ENCODE results near the gene TRAPPC6A.
A peak's percentile ranks its signal among the peaks of the same experiment; 100 is the strongest.

The TRAPPC6A gene

DNA sequence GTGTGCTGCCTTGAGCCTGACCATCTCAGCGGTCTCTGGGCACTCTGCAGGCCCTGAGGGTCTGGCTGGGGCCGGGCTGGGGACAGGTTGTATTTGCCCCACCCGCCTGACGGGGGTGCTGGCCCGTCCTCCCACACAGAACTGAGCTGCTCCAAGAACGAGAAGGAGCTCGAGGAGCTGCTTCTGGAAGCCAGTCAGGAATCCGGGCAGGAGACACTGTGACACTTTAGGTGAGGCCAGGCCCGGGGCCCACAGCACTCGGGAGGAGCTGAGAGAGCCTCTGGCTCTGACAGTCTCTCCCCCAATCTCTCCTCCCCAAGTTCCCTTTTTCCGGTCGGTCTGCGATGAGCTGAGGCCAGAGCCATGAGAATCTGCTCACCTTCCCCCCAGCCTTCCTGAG, 31.8 kb downstream of the TRAPPC6A start:
- no peak for DNase-seq

DNA sequence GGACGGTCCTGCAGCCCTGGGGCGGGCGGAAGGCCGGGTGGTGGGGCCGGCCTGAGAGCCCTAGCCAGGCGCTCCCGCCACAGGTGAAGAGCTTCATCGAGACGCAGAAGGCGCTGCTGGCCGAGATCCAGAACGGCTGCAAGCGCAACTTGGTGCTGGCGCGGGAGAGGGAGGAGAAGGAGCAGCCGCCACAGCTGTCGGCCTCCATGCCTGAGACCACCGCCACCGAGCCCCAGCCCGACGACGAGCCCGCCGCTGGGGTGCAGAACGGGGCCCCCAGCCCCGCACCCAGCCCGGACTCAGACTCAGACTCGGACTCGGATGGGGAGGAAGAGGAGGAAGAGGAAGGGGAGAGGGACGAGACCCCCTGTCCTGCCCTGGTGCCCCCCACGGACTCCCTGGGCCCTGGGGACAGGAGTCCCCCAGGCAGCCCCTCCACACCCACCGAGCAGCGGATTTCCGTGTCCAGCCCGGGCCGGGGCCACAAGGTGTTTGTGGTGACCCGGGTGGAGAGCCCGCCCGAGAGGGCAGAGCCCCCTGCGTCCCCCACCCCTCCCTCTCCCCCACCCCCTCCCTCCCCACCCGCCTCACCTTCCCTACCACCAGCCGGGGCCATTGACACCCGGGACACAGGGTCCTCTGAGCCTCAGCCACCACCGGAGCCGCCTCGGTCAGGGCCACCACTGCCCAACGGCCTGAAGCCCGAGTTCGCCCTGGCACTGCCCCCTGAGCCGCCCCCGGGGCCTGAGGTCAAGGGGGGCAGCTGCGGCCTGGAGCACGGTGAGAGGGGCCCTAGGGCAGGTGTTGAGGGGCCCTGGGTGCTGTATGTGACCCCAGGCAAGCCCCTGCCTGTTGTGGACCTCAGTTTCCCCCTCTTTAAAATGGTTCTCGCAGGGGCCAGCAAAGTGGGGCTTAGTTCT, 32.5 kb downstream of the TRAPPC6A start:
- no peak for DNase-seq

DNA sequence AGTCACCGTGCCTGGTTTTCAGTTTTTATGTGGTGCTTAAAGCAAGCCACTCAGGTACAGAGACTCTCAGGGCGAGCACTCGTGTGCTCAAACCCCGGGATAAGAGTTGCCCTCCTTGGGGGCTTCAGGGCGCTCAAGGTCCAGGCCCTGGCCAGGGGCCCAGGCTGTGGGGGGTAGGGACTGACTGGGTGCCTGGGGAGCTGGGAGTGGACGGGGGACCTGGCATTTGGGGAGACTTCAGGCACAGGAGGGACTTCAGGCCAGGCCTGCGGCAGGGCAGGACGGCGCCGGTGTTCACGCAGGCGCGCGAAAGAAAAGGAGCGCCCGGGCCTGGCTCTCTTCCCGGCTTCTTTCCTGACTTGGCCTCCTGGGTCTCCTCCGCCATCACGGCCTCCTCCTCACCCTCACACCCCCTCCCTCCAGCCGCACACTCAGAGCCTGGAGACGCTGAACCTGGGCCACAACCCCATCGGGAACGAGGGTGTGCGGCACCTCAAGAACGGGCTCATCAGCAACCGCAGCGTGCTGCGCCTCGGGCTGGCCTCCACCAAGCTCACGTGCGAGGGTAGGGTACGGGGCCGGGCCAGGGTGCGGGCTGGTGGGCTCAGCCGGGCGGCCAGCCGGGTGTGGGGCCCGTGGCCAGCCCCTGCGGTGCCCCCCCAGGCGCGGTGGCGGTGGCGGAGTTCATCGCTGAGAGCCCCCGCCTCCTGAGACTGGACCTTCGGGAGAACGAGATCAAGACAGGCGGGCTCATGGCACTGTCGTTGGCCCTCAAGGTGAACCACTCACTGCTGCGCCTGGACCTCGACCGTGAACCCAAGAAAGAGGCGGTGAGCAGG, 33.4 kb downstream of the TRAPPC6A start:
- no peak for DNase-seq

DNA sequence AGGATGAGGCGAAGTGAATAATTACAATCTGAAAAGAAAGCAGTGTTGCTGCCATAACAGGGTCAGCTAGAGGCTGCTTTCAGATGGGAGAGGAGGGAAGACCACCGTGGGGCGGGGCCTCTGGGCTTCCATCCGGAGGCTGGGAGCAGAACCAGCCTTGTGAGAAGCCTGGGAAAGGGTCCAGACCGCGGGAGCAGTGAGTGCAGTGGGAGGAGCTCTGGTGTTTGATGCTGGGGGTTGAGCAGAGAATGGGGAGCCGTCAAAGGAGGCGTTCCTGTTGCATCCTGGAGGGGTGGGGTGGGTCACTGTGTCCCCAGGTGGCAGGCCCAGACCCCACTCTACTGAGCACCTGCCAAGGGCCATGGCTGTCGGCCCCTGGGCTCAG, 35.3 kb downstream of the TRAPPC6A start:
- DNase-seq, result no peak

DNA sequence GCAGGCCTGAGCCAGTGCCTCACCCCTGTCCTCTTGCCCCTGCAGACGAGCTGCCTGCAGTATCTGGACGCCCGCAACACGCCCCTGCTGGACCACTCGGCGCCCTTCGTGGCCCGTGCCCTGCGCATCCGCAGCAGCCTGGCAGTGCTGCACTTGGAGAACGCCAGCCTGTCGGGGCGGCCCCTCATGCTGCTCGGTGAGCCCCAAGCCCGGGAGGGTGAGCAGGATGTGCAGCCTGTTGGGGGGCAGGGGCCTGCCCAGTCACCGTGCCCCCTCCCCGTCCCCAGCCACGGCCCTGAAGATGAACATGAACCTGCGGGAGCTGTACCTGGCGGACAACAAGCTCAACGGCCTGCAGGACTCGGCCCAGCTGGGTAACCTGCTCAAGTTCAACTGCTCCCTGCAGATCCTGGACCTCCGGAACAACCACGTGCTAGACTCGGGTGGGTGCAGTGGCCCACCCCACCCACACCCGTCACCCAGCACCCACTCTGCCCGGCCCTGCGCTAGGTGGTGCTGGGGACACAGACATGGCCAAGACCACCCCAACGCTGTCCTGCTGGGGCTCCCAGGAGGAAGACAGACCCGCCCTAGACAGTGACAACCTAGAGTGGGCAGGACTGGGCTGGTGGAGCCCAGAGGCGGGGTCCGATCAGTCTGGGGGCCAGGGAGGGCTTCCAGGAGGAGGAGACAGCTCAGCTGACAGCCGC, 35.9 kb downstream of the TRAPPC6A start:
- no peak for DNase-seq

DNA sequence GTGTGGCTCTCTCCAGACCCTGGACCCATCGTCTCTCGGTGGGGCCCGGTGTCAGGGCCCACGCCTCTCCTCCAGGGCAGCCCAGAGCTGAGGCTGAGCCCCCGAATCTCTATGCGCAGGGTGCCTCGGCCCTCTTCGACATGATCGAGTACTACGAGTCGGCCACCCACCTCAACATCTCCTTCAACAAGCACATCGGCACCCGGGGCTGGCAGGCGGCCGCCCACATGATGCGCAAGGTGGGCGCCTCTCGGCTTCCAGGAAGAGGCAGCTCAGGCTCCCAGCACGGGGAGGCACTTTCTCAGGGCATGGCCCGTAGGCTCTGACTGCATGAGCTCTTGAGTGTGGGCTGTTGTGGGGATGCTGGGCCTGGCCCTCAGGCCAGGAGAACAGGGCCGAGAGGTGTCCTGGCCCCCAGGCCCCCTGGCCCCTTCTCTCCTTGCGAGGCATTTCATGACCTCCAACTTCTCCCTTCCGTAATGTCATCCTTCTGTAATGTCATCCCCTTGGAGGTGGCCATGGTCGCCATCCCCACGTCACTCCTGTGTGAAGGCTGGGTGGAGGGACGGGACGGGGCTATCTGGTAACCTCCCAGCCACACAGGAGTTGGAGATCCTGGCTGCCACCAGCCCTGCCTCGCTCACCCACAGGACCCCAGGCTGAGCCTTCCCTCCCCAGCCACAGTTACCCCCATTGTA, 36.7 kb downstream of the TRAPPC6A start:
- no peak for DNase-seq

DNA sequence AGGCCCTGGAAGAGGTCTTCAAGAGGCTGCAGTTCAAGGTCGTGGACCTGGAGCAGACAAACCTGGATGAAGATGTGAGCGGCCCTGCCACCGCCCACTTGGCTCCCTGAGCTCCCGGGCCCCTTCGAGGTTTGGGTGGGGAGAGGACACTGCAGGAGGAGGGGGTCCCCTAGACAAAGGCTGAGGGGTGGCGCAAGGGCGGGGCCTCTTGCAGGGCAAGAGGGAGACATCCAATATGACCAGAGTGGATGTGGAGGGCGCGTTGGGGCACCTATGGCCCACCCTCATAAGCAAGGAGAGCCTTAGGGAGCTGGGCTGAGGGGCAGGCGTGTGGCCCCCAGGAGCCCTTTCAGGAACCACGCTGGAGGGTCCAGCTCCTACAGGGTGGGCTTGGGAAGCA, 37.5 kb downstream of the TRAPPC6A start:
- no peak for DNase-seq

DNA sequence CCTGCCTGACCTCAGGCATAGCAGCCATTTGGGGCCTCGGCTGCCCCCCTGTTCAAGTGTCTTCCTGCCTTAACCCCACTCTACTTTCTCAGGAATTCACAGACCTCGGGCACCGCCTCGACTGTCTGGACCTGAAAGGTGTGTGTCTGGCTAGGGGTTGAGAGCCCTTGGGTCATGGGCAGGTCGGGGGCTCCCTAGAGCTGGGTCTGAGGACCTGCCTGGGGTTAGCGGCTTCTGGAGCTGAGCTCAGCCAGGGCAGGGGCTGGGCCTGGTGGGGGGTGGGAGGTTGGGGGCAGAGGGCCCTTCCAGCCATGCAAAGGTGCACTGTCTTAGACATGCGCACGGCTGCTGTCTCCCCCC, 37.9 kb downstream of the TRAPPC6A start:
- no peak for DNase-seq

DNA sequence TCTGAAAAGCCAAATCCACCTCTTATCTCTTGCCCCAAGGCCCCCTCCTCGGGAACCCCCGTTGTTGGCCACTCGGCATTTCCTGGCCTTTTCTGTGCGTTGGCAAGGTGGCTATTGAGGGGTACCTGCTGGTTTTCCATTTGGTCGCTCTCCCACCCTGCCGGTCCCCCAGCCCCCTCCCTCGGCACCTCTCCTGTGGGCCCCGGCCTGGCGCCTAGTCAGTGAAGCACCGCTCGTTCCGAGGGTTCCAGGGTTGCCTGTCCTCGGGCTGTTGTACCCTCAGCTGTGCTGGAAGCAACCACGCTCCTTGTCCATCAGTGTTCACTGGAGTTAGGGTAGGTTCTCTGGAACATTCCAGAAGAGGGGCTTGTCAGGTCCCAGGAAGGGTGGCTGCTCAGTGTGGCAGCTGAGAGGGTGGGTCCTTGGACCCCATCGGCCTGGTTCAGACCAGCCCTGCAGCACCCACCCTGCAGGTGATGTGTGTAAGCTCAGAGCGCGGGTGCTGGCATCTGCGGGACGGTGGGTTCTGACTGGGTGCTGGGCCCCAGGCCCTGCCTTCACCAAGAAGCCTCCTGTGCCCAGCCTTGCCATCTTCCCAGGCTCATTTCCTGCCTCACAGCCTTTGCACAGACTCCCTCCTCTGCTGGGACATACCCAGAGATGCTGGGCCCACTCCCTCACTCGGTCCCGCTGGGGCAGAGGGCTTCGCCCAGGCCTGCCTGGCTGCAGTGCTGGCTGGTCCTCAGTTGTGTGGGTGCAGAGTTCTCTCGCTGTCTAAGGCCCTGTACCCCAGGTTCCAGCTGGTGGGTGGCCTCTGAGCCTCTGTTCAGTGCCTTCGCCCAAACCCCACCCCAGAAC, 38.5 kb downstream of the TRAPPC6A start:
- no peak for DNase-seq

DNA sequence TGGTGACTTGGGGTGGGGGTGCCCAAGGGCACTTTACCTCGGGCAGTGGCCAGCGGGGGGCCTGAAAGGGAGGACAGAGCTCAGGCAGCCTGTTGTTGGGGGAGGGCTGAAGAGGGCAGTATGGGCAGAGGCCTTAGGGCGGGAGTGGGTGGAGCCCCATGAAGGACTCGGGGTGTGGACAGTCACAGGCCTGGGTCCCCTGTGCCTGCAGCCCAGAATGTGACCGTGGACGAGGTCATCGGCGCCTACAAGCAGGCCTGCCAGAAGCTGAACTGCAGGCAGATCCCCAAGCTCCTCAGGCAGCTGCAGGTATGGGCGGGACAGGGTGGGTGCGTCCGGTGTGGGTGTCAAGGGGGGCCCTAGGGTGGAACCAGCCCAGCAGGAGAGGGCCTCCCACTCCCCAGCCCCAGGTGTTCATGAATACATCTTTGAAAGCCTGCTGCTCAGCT, 39.7 kb downstream of the TRAPPC6A start:
- no peak for DNase-seq

DNA sequence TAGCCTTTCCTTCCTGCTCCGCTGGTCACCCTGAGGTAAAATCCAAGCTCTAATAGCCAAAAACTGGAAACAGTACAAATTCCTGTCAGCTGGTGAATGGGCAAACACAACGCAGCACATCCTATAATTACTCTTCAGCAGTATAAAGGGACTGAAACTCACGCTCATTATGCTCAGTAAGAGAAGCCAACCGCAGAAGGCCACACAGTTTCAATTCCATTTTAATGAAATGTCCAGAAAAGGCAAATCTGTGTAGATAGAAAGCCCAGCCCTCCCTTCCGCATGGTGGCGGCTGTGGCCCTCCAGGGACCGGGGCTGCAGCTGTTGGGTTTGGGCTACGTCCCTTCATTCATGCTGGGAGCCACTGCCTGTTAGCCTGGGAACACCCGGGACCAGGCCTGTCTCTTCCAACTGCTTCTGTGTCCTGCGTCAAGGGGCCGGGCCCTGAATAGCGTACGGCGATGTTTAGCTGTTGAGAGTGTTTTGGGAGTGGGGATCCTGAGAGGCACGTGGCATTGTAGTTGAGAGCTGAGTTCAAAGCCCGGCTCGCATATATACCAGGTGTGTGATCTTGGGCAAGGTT, 40.8 kb downstream of the TRAPPC6A start:
- no peak for DNase-seq

DNA sequence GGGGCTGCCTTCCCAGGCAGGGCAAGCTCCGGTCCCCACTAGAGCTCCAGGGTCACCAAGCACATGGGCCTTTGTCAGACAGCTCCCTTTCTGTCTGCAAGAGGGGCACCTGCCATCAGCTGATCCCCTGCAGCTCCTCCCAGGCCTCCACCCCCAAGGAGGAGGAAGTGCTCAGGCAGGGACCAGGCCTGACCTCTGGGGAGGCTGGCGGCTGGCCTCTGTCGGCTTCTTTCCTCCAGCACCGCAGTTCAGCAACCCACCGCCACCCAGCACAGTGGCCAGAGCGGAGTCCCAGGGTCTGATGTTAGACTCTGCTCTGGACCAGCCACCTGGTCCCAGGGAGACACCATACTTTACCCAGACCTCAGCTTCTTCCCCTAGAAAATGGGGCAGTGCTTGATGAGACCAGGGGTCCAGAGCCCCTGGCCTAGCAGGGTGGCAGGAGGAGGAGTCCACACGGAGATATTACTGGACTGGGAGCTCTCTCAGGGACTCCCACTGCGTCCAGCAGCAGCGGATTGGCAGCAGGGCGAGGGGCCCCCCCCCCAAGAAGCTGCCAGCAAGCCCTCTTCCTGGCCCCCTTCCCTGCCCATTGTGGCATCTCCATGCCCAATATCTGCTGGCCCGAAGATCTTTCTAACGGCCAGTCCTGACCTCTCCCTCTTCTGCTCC, 41.4 kb downstream of the TRAPPC6A start:
- no peak for DNase-seq

DNA sequence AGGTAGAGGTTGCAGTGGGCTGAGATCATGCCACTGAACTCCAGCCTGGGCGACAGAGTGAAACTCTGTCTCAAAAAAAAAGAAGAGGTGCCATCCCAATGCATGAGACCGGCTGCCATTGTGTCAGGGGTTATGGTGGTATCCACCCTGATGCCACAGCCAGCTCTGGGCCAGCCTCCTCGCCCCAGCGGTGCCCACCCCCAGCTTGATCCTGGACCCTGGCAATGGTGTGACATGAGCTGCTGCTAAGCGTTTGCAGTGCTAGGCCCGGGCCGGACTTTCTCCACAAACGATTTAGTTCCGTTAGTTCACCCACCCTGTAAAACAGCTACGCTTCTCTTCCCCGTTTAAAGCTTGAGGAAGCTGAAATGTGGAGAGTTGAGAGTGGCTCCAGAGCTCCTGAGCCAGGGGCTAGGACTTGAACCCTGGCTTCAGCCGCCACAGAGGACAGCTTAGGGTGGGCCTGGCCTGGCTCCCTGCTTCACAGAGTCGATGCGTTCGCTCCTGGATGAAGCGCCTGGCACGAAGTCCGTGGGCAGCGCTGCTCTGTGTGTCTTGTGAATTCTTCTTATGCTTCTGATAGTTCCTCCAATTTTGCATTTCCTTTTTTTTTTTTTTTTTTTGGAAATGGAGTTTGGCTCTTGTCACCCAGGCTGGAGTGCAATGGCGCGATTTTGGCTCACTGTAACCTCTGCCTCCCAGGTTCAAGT, 42.7 kb downstream of the TRAPPC6A start:
- DNase-seq, result no peak

DNA sequence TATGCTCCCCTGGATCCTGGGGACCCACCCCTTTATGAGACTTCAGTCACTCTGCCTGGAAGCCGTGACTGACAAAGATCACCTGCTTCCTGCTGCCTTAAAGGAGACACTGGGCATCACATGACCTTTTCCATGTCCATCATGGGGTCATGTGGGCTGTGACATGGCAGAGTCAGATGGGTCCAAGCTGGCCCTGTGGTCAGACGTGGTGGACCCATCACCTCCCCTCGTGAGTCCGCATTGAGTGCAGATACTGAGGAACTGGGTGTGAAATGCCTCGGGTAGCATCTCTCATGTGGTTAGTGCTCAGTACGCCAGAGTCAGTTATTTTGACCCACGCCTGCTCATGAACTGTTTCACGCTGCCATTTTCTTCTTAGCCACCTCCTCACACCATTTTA, 44.4 kb downstream of the TRAPPC6A start:
- no peak for DNase-seq

DNA sequence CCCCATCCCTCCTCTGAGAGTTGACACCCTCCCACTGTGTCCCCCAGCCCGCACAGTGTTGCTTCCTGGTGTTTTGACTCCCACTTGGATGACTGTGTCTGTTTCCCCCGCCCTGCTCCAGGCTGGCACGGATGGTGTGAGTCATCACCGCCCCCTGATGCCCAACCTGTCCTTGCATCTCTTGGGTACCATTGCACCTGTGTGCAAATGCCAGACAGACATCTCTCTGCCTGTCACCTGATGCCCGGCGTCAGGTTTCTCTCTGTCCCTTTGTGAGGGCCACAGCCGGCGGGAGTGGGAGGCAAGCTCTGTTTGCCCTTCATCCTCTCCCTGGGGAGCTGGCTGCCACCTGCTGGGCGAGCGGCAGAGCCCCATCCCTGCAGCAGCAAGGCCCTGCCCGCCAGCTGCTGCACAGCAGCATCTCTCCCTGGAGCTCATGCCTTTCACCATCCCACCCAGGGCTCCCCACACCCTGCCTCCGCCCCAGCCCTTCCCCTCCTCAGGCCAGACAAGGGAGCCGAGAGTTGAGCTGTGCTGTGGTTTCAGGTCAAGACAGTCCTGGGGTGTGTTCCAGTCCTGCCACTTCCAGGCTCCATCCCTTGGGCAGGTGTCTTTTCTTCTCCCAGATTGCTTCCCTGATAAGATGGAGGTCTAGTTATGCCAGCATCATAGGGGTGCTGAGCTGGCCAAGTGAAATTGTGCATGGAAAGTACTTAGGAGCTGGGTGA, 47.0 kb downstream of the TRAPPC6A start:
- DNase-seq, result peak; percentile 96

DNA sequence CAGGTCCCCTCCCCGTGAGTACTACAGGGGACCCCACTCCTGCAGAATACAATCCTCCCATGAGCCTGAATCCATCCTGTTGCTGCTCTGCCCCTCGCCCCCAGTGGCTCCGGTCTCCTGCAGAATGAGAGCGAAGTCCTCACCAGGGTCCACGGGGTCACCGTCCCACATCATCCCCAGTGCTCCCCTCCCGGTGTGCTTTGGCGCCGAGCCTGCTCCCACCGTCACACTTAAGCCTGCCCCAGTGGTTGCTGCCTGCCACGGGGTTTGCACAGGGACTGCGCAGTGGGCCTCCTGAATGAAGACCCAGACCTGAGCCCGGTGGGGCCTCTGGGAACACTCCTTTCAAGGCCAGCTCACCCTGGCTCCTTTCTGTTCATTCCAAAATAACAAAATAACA, 47.8 kb downstream of the TRAPPC6A start:
- DNase-seq, result no peak

DNA sequence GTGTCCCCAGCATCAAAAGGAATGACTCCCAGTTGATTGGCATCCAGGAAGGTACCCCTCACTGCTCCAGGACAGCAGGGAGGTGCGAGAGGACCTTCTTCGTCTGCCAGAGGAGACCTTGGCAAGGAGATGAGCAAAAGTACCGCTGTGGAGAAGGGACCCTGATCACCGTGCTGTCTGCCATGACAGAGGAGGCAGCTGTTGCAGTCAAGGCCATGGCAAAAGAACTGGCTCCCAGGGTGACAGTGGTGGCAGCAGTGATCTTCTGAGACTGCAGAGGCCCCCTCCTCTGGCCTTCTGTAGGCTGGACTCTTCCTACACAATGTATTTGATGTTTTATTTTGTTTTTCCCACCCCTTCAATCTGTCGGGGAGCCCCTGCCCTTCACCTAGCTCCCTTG, 49.2 kb downstream of the TRAPPC6A start:
- no peak for DNase-seq

DNA sequence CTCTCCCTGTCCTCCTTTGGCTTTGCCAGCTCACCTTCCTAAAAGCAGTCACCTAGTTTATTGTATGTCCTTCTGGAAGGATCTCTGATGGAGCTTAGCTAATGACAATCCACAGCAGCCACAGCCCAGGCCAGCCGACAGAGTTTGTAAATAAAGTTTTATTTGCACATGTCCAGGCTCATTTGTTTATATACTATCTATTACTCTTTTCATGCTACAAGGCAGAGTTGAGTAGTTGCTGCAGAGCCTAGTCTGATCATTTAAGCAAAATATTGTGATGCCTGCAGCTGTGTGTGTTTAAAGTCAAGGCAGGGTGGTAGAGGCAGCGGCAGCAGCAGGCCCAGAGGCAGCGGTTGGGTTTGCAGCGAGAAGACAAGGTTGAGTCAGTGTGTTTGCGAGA, 49.9 kb downstream of the TRAPPC6A start:
- DNase-seq, result no peak

DNA sequence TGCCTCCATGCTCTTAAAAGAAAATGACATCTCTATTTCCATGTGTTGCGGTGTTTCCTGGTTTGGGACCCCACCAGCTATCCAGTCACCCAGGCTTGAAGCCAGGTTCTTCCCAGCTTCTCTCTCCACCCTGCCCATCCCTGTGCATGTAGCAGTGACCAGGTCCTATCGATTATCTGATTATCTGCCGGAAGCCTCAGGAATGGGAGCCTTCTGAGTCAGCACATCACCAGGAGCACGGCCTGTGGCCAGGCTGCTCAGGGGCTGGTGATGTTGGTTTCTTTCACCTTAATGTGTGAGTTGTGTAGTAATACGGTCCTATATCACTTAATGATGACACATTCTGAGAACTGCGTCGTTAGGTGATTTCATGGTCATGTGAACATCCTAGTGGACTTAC, 51.4 kb downstream of the TRAPPC6A start:
- no peak for DNase-seq

Data from NCI-H2029 (cell line).